H1 (cell line): ENCODE measurements around the gene PTPRJ. TPM values are rescaled to one million over a fixed set of nuclear protein-coding genes. Genes with fewer than 3 reads are reported as not detected.

Experiments used
- CTCF ChIA-PET: fragments of 300-600 bp; sonication (Branson Sonifier 250); formaldehyde crosslinking; loops from one replicate; lab custom pipeline; 2021; ENCODE audit not compliant: partially characterized antibody; lab: Charles Lee
- POLR2A ChIA-PET: fragments of 300-600 bp; sonication (Branson Sonifier 250); formaldehyde crosslinking; loops from one replicate; lab custom pipeline; 2021; ENCODE audit warnings: inconsistent platforms; ENCODE audit not compliant: partially characterized antibody; lab: Charles Lee
- DNase-seq, 2 experiments: peaks; one replicate each; pipeline versions ENCODE4 v3.0.0 to v3.0.0-alpha.2; 2010 to 2022; ENCODE audit warnings: low spot score in 2 of 2, low read depth in 1 of 2, mixed read lengths in 1 of 2
- FAIRE-seq: peaks from 2 replicates; lab custom pipeline; 2011; peaks lifted over from hg19 to GRCh38; lab: Jason Lieb, UNC
- H2AFZ ChIP-seq: 2 replicates; pipeline ENCODE4 v1.8.1; 2012; ENCODE audit warnings: low read length, inconsistent platforms
- H2AK5ac ChIP-seq: 2 replicates; pipeline ENCODE4 v1.6.1; 2013; ENCODE audit warnings: low read depth, low read length
- H2BK120ac ChIP-seq: replicated peaks from 2 replicates; pipeline ENCODE3; 2013; ENCODE audit warnings: low read depth, low read length, inconsistent platforms
- H2BK12ac ChIP-seq: 2 replicates; pipeline ENCODE4 v1.6.1; 2013; ENCODE audit warnings: low read depth, low read length
- H2BK15ac ChIP-seq: 2 replicates; pipeline ENCODE4 v1.6.1; 2013; ENCODE audit warnings: low read length
- H2BK20ac ChIP-seq: 2 replicates; pipeline ENCODE4 v1.6.1; 2013; ENCODE audit warnings: low read length
- H2BK5ac ChIP-seq: 2 replicates; pipeline ENCODE4 v1.6.1; 2013; ENCODE audit warnings: low read depth, low read length
- H3K14ac ChIP-seq: 2 replicates; pipeline ENCODE4 v1.6.1; 2013; ENCODE audit warnings: inconsistent platforms; ENCODE audit not compliant: insufficient read length
- H3K18ac ChIP-seq: 2 replicates; pipeline ENCODE4 v1.6.1; 2013; ENCODE audit warnings: low read length; ENCODE audit errors: extremely low read depth
- H3K23ac ChIP-seq: 2 replicates; pipeline ENCODE4 v1.6.1; 2013; ENCODE audit warnings: inconsistent platforms; ENCODE audit not compliant: insufficient read length
- H3K23me2 ChIP-seq: 2 replicates; pipeline ENCODE4 v1.6.1; 2013; ENCODE audit warnings: low read depth, low read length
- H3K27ac ChIP-seq: 2 replicates; pipeline ENCODE4 v1.6.1; 2011; ENCODE audit warnings: low read depth, low read length, inconsistent platforms
- H3K27me3 ChIP-seq, 4 experiments: replicated peaks in 1 of 4; 1 replicate in 1 of 4; 2 replicates in 3 of 4; pipeline versions ENCODE4 v1.6.1 to v1.8.1; 2011 to 2013; ENCODE audit warnings: low read length in 3 of 4, mild to moderate bottlenecking in 3 of 4, inconsistent platforms in 2 of 4, mixed read lengths in 2 of 4, moderate library complexity in 1 of 4; ENCODE audit not compliant: control insufficient read depth in 3 of 4, insufficient read depth in 3 of 4; ENCODE audit errors: extremely low read depth in 1 of 4
- H3K36me3 ChIP-seq, 4 experiments: 2 replicates each; pipeline versions ENCODE4 v1.6.1 to v1.8.1; 2011 to 2013; ENCODE audit warnings: mild to moderate bottlenecking in 4 of 4, low read length in 3 of 4, moderate library complexity in 2 of 4, control low read depth in 1 of 4, inconsistent platforms in 1 of 4; ENCODE audit not compliant: insufficient read depth in 4 of 4, control insufficient read depth in 2 of 4
- H3K4ac ChIP-seq: replicated peaks from 2 replicates; pipeline ENCODE3; 2013; ENCODE audit warnings: low read length, low read depth, mixed read lengths, inconsistent platforms; ENCODE audit not compliant: insufficient read length
- H3K4me1 ChIP-seq, 4 experiments: replicated peaks in 1 of 4; 1 replicate in 1 of 4; 2 replicates in 3 of 4; pipeline versions ENCODE4 v1.6.1 to v1.8.1; 2011 to 2013; ENCODE audit warnings: low read length in 3 of 4, inconsistent platforms in 2 of 4, mixed read lengths in 1 of 4; ENCODE audit not compliant: insufficient read depth in 4 of 4, control insufficient read depth in 3 of 4
- H3K4me2 ChIP-seq, 2 experiments: 2 replicates each; pipeline versions ENCODE4 v1.6.1 to v1.8.1; 2011 to 2013; ENCODE audit warnings: low read depth in 2 of 2, low read length in 2 of 2, control low read depth in 1 of 2, inconsistent platforms in 1 of 2, mild to moderate bottlenecking in 1 of 2; ENCODE audit not compliant: insufficient read depth in 1 of 2
- H3K4me3 ChIP-seq, 4 experiments: fragments of 200-600, 300-600 bp in 1 of 4; sonication (generic), shearing (Covaris generic), sonication (Bioruptor Twin) in 1 of 4; 2 replicates each; pipeline versions ENCODE4 v1.5.1 to v1.8.1; 2011 to 2016; ENCODE audit warnings: low read length in 4 of 4, low read depth in 3 of 4, control low read depth in 2 of 4, inconsistent platforms in 2 of 4, mild to moderate bottlenecking in 2 of 4, mixed read lengths in 1 of 4, moderate library complexity in 1 of 4; ENCODE audit not compliant: insufficient read depth in 2 of 4; ENCODE audit errors: extremely low read depth in 1 of 4
- H3K56ac ChIP-seq: replicated peaks from 2 replicates; pipeline ENCODE3; 2013; ENCODE audit warnings: low read depth, mild to moderate bottlenecking, mixed read lengths, low read length, inconsistent platforms; ENCODE audit not compliant: insufficient read length
- H3K79me1 ChIP-seq: 2 replicates; pipeline ENCODE4 v1.6.1; 2013; ENCODE audit warnings: low read depth, low read length, control low read depth
- H3K79me2 ChIP-seq, 2 experiments: 2 replicates each; pipeline versions ENCODE4 v1.6.1 to v1.8.1; 2012 to 2013; ENCODE audit warnings: low read length in 2 of 2, mild to moderate bottlenecking in 2 of 2, inconsistent platforms in 1 of 2; ENCODE audit not compliant: insufficient read depth in 2 of 2, control insufficient read depth in 1 of 2
- H3K9ac ChIP-seq, 4 experiments: replicated peaks in 1 of 4; 1 replicate in 1 of 4; 2 replicates in 3 of 4; pipeline versions ENCODE4 v1.6.1 to v1.8.1; 2011 to 2013; ENCODE audit warnings: low read depth in 3 of 4, low read length in 3 of 4, control low read depth in 2 of 4, mild to moderate bottlenecking in 2 of 4, moderate library complexity in 2 of 4, inconsistent platforms in 1 of 4; ENCODE audit errors: extremely low read depth in 1 of 4
- H3K9me3 ChIP-seq, 2 experiments: 2 replicates each; pipeline versions ENCODE4 v1.6.1 to v1.8.1; 2012 to 2013; ENCODE audit warnings: mild to moderate bottlenecking in 2 of 2, moderate library complexity in 2 of 2, control low read depth in 1 of 2, inconsistent platforms in 1 of 2, low read depth in 1 of 2, low read length in 1 of 2, mixed read lengths in 1 of 2; ENCODE audit not compliant: insufficient read depth in 2 of 2
- H4K20me1 ChIP-seq, 2 experiments: replicated peaks in 1 of 2; 2 replicates each; pipeline versions ENCODE3 to v1.8.1; 2011 to 2013; ENCODE audit warnings: inconsistent platforms in 2 of 2, low read length in 2 of 2, mild to moderate bottlenecking in 1 of 2; ENCODE audit not compliant: insufficient read depth in 2 of 2, control insufficient read depth in 1 of 2
- H4K5ac ChIP-seq: 2 replicates; pipeline ENCODE4 v1.6.1; 2013; ENCODE audit warnings: low read length, low read depth, mixed read lengths, inconsistent platforms; ENCODE audit not compliant: insufficient read length
- H4K8ac ChIP-seq: 2 replicates; pipeline ENCODE4 v1.8.0; 2013; ENCODE audit warnings: mild to moderate bottlenecking, moderate library complexity, low read length, inconsistent platforms; ENCODE audit not compliant: insufficient read depth; ENCODE audit errors: extremely low read depth
- H4K91ac ChIP-seq: replicated peaks from 2 replicates; pipeline ENCODE3; 2013; ENCODE audit warnings: low read length, mixed read lengths, inconsistent platforms; ENCODE audit not compliant: insufficient read length
- BCL11A ChIP-seq, 2 experiments: IDR thresholded peaks; one replicate each; pipeline ENCODE4 v1.6.1; 2011; ENCODE audit warnings: low read depth in 2 of 2, low read length in 2 of 2, mild to moderate bottlenecking in 2 of 2
- CBX8 ChIP-seq: fragments of 300-800, 300-1000 bp; sonication (generic); IDR thresholded peaks from 2 replicates; pipeline ENCODE4 v1.7.1; 2016; ENCODE audit warnings: low read depth, low read length, borderline replicate concordance
- CREB1 ChIP-seq: IDR thresholded peaks from 2 replicates; pipeline ENCODE4 v1.6.1; 2012; ENCODE audit warnings: inconsistent platforms
- JUN ChIP-seq: IDR thresholded peaks from 2 replicates; pipeline ENCODE4 v1.6.1; 2011; ENCODE audit warnings: low read depth, mild to moderate bottlenecking, improper control_type of control experiment, low read length
- MAFK ChIP-seq: IDR thresholded peaks from 2 replicates; pipeline ENCODE4 v1.6.1; 2012; ENCODE audit warnings: low read depth, mild to moderate bottlenecking, improper control_type of control experiment, low read length
- PHF8 ChIP-seq: fragments of 200-600 bp; sonication (generic); conservative IDR thresholded peaks from 2 replicates; pipeline ENCODE4 v1.7.1; 2012; ENCODE audit warnings: low read depth, mild to moderate bottlenecking, inconsistent platforms, low read length, moderate library complexity
- POU5F1 ChIP-seq: IDR thresholded peaks from 2 replicates; pipeline ENCODE4 v1.6.1; 2011; ENCODE audit warnings: low read depth, mild to moderate bottlenecking, low read length, moderate library complexity
- RBBP5 ChIP-seq: IDR thresholded peaks from 2 replicates; pipeline ENCODE4 v1.7.1; 2012; ENCODE audit warnings: low read depth, mild to moderate bottlenecking, inconsistent platforms, low read length, moderate library complexity, borderline replicate concordance
- RNF2 ChIP-seq: fragments of 200-900, 300-1000 bp; sonication (generic); IDR thresholded peaks from 2 replicates; pipeline ENCODE4 v1.7.1; 2016; ENCODE audit warnings: borderline replicate concordance, low read depth, mild to moderate bottlenecking, antibody characterized with exemption, low read length; ENCODE audit not compliant: poor library complexity, severe bottlenecking; ENCODE audit errors: missing control alignments
- SIN3A ChIP-seq, 2 experiments: IDR thresholded peaks in 1 of 2; conservative IDR thresholded peaks in 1 of 2; 2 replicates each; pipeline ENCODE4 v1.6.1; 2011 to 2012; ENCODE audit warnings: low read length in 2 of 2, improper control_type of control experiment in 1 of 2, low read depth in 1 of 2, mild to moderate bottlenecking in 1 of 2
- TAF1 ChIP-seq: IDR thresholded peaks from 2 replicates; pipeline ENCODE4 v1.6.1; 2011; ENCODE audit warnings: mild to moderate bottlenecking, low read depth, low read length
- TAF7 ChIP-seq: optimal IDR thresholded peaks from 2 replicates; pipeline ENCODE3; 2011; ENCODE audit warnings: low read depth, mild to moderate bottlenecking, inconsistent platforms, low read length, moderate library complexity, borderline replicate concordance
- polyA plus RNA-seq, 7 experiments: library from polyadenylated mRNA; depleted of rRNA in 3 of 7; stranded (reverse) in 5 of 7; unstranded in 2 of 7; fragments of >200 nt in 5 of 7; fragments of 200-250 nt in 2 of 7; gene quantifications; 1 replicate in 5 of 7; 2 replicates in 1 of 7; 4 replicates in 1 of 7; pipeline versions ENCODE4 v1.2.1 to v1.2.3, GENCODE V29; 2011 to 2013; ENCODE audit warnings: missing spikeins in 2 of 7, mixed read lengths in 2 of 7
- total RNA-seq: library from RNA; stranded (reverse); fragmentation: NEBNext Ultra II Directional; extraction: Animal tissue kit (Norgen Biotek cat#: 25700); gene quantifications from 2 replicates; pipeline ENCODE4 v1.2.1, GENCODE V29; 2021
- TF ChIP-seq, protein P1 (sequence below): IDR thresholded peaks from 2 replicates; pipeline ENCODE4 v1.6.1; 2011; ENCODE audit warnings: low read depth, mild to moderate bottlenecking, low read length; ENCODE audit not compliant: insufficient read depth
- TF ChIP-seq, protein P2 (sequence below): IDR thresholded peaks from 2 replicates; pipeline ENCODE4 v1.6.1; 2012; ENCODE audit warnings: inconsistent platforms

Gene PTPRJ
- total and polyA plus RNA-seq, 2 of the 8 experiments (the other 6 are each of a cell fraction or from before 2014, with no cell fraction given) = 4.4 to 22.6 TPM

DNA sequence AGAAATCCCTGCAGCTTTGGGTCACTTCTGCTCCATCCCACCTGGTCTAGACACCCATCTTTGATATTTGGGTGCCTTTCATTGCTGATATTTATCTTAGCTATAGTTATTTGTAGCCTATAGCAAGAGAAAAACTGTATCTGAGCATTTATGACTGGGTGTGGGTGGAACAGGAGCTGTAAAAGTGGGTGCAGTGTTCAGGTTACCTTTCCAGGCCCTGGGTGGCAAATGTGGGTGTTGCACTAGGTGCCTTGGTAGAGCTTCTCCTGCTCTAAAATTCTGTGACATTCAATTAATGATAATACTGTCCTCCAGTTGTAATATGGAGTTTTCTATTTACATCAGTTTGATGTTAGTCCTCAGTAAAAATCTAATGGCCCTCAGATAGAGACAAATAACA is 157.9 kb downstream of the PTPRJ start:
- Histone ChIP-seq H3K27ac (no peak overlapping the region), H3K18ac (no peak overlapping the region), H3K79me2 (no peaks in the 10 kb centered on the region), H2BK20ac (no peak overlapping the region), H3K9ac (no peak overlapping the region), H4K5ac (no peak overlapping the region), H3K23ac (no peak overlapping the region), H2AK5ac (no peak overlapping the region), H2AFZ (no peak overlapping the region), H3K36me3 (peaks cover 1 to 3% (median 2%) of the 10 kb centered on the region in 4 experiments; a peak in 2 of 8 replicates), H3K56ac (no peak overlapping the region), H3K79me1 (no peaks in the 10 kb centered on the region), H3K27me3 (no peaks in the 10 kb centered on the region), H2BK12ac (no peak overlapping the region), H3K4me2 (no peak overlapping the region), H3K4me3 (no peak overlapping the region), H2BK120ac (no peak overlapping the region), H2BK5ac (no peak overlapping the region), H4K8ac (no peak overlapping the region), H4K91ac (no peak overlapping the region), H3K23me2 (no peaks in the 10 kb centered on the region), H3K9me3 (no peaks in the 10 kb centered on the region), H4K20me1 (peaks cover 0 to 2% of the 10 kb centered on the region in 2 experiments), H3K4me1 (peaks cover 0 to 3% (median under 1%) of the 10 kb centered on the region in 4 experiments; a peak in 2 of 7 replicates), H2BK15ac (no peak overlapping the region), H3K4ac (no peak overlapping the region), H3K14ac (no peak overlapping the region)
- ChIA-PET CTCF (no interaction called here), POLR2A (no interaction called here)
- DNase-seq (no peak), FAIRE-seq (no peak)
- TF ChIP-seq JUN (no peak), RBBP5 (no peak), BCL11A (IDR thresholded peaks at IDR 0.05; ENCODE audit: low read depth in 2 of 2, low read length in 2 of 2) (no peak), MAFK (no peak), TAF1 (no peak), TAF7 (no peak), PHF8 (no peak), SIN3A (conservative IDR thresholded peaks at IDR 0.05 in 1 of 2, IDR thresholded peaks at IDR 0.05 in 1 of 2; ENCODE audit: low read depth in 1 of 2, low read length in 2 of 2) (no peak), CREB1 (no peak), RNF2 (no peak), CBX8 (no peak), POU5F1 (no peak)
- TF ChIP-seq, protein P1, sequence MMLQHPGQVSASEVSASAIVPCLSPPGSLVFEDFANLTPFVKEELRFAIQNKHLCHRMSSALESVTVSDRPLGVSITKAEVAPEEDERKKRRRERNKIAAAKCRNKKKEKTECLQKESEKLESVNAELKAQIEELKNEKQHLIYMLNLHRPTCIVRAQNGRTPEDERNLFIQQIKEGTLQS = no peak
- TF ChIP-seq, protein P2, sequence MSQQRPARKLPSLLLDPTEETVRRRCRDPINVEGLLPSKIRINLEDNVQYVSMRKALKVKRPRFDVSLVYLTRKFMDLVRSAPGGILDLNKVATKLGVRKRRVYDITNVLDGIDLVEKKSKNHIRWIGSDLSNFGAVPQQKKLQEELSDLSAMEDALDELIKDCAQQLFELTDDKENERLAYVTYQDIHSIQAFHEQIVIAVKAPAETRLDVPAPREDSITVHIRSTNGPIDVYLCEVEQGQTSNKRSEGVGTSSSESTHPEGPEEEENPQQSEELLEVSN = no peak
